ENCODE measurements around the gene SLC2A4RG.
"Not testable (repeated sequence)": the region's sequence is repeated elsewhere in the genome, so short reads cannot be mapped to it uniquely, and the experiment has no call there.

SLC2A4RG gene

GRCh38 chr20:63722967-63723622 is 16.5 kb upstream of the SLC2A4RG start:
- not testable (repeated sequence) for DNase-seq

GRCh38 chr20:63730189-63730733 is 9.3 kb upstream of the SLC2A4RG start:
- DNase-seq, result not testable (repeated sequence)

- DNase-seq, result no peak
Measured at GRCh38 chr20:63731410-63731809, 8.2 kb upstream of the SLC2A4RG start.

GRCh38 chr20:63732118-63733095 is 7.2 kb upstream of the SLC2A4RG start:
- no peak for DNase-seq

GRCh38 chr20:63733117-63733516 is 6.5 kb upstream of the SLC2A4RG start:
- DNase-seq, result no peak

GRCh38 chr20:63733579-63734081 is 5.9 kb upstream of the SLC2A4RG start:
- DNase-seq, result no peak

GRCh38 chr20:63734111-63734945 is 5.2 kb upstream of the SLC2A4RG start:
- DNase-seq, result no peak

GRCh38 chr20:63734946-63735858 is 4.4 kb upstream of the SLC2A4RG start:
- no peak for DNase-seq

- DNase-seq, result peak; percentile 59
Measured at GRCh38 chr20:63735859-63736718, 3.5 kb upstream of the SLC2A4RG start, which contains the start of gene LIME1. TSS of gene LIME1 (plus strand) at chr20:63736664. CDS start at chr20:63737550, 886 bp downstream.

GRCh38 chr20:63736893-63737694 is 2.5 kb upstream of the SLC2A4RG start:
- DNase-seq, result no peak

- DNase-seq, result no peak
Measured at GRCh38 chr20:63737695-63737944, 2.0 kb upstream of the SLC2A4RG start.

- DNase-seq, result peak; percentile 47
Measured at GRCh38 chr20:63737945-63738686, 1.5 kb upstream of the SLC2A4RG start.

- DNase-seq, result no peak
Measured at GRCh38 chr20:63738687-63739129, 868 bp upstream of the SLC2A4RG start.

- no peak for DNase-seq
Measured at GRCh38 chr20:63740070-63740626, 572 bp downstream of the SLC2A4RG start.

GRCh38 chr20:63740627-63741353 is 1.2 kb downstream of the SLC2A4RG start:
- DNase-seq, result peak; percentile 90

GRCh38 chr20:63741354-63741675 is 1.7 kb downstream of the SLC2A4RG start:
- DNase-seq, result no peak

GRCh38 chr20:63741676-63742380 is 2.3 kb downstream of the SLC2A4RG start:
- no peak for DNase-seq

Data from retina (tissue), 1 donor.